ENCODE measurements around the gene NXN. TPM values are rescaled to one million over a fixed set of nuclear protein-coding genes. Genes with fewer than 3 reads are reported as not detected.

The NXN gene
- total RNA-seq, 4 donors from 2014 or later, result 18.9 to 47.2 (median 33.4) TPM

DNA sequence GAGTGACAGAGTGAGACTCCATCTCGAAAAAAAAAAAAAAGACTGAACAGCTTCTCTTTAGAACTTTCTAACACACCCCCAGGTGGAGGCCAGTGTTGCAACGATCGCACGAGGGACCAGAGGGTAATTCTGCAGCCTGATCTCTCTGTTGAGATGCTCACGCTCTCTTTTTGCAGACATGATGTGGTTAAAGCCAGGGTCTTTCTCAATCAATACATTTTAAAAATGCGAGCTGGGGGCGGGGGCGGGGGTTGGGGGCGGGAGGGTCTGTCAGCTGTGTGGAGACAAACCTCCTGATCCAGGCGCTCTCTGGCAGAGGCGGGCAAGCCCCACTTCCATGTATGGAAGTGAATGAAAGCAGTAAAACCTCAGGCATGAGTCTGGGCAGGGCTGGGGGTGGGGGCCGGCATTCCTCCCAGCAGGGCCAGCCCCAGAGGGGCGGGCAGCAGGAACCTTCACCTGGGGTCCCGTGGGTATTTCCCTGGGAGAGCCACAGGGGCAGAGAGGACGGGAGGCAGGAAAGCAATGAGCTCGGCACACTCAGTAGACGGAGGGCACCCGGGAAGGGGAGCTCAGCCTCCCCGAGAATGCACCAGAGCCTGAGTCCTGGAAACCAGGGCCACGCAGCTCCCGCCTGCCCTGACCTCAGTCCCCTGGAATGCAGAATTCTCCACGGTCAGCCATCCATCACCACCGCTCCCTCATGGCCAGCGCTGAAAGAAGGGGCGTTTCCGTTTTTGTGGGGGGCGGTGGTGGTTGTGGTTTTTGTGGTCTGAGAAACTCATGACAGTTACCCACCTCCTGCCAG lies 28.0 kb downstream of the NXN start:
- DNase-seq (ENCODE audit: low spot score in 2 of 2), result no peak
- Histone ChIP-seq H3K27me3 (no peaks in the 10 kb centered on the region), H3K4me1 (peaks cover 21% of the 10 kb centered on the region), H3K4me3 (no peak overlapping the region), H3K27ac (no peak overlapping the region), H3K36me3 (peaks cover 3% of the 10 kb centered on the region), H3K9me3 (no peaks in the 10 kb centered on the region)
- 46% methylated on average over 15 of the region's 27 CpGs for WGBS
- TF ChIP-seq POLR2AphosphoS5 (IDR thresholded peaks at IDR 0.05), result no peak
- no peak for TF ChIP-seq EP300 (IDR thresholded peaks at IDR 0.05)
- TF ChIP-seq, protein P1, sequence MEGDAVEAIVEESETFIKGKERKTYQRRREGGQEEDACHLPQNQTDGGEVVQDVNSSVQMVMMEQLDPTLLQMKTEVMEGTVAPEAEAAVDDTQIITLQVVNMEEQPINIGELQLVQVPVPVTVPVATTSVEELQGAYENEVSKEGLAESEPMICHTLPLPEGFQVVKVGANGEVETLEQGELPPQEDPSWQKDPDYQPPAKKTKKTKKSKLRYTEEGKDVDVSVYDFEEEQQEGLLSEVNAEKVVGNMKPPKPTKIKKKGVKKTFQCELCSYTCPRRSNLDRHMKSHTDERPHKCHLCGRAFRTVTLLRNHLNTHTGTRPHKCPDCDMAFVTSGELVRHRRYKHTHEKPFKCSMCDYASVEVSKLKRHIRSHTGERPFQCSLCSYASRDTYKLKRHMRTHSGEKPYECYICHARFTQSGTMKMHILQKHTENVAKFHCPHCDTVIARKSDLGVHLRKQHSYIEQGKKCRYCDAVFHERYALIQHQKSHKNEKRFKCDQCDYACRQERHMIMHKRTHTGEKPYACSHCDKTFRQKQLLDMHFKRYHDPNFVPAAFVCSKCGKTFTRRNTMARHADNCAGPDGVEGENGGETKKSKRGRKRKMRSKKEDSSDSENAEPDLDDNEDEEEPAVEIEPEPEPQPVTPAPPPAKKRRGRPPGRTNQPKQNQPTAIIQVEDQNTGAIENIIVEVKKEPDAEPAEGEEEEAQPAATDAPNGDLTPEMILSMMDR (IDR thresholded peaks at IDR 0.05), result no peak
- no peak for TF ChIP-seq POLR2A (IDR thresholded peaks at IDR 0.05)

DNA sequence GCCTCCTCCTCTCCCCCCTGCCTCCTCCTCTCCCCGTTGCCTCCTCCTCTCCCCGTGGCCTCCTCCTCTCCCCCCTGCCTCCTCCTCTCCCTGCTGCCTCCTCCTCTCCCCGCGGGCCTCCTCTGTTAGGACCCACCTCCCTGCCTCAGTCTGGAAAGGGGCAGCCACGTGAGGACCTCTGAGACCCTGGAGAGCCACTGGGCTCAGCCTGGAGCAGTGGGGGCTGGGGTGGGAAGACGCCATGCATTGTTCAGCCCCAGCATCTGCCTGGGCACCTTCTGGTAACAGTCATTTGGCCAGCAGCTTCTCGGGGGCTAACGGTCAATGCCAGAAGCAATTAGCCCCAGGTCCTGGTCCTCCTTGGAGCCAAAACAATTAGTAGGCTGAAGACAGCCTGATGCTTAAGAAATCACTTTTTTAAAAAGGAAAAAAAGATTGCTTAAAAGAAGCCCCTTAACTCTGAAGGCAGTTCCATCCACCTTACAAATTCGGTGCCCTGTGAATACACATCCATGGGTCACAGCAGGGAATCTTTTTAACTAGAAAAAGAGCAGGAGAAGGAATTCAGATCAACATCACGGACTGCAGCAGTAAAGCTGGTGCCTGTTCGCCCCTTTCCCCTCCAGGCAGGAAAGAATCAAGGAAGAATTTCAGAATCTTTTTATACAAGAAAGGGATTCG lies 29.8 kb downstream of the NXN start:
- Histone ChIP-seq H3K36me3 (peaks cover 7% of the 10 kb centered on the region), H3K27ac (no peak overlapping the region), H3K27me3 (no peaks in the 10 kb centered on the region), H3K4me1 (peaks cover 21% of the 10 kb centered on the region), H3K9me3 (no peaks in the 10 kb centered on the region), H3K4me3 (no peak overlapping the region)
- DNase-seq (ENCODE audit: low spot score in 2 of 2), result no peak
- WGBS, result 69% methylated on average over 7 of the region's 12 CpGs
- no peak for TF ChIP-seq EP300 (IDR thresholded peaks at IDR 0.05)
- TF ChIP-seq POLR2AphosphoS5 (IDR thresholded peaks at IDR 0.05), result no peak
- TF ChIP-seq, protein P1 (IDR thresholded peaks at IDR 0.05), result no peak
- TF ChIP-seq POLR2A (IDR thresholded peaks at IDR 0.05), result no peak

DNA sequence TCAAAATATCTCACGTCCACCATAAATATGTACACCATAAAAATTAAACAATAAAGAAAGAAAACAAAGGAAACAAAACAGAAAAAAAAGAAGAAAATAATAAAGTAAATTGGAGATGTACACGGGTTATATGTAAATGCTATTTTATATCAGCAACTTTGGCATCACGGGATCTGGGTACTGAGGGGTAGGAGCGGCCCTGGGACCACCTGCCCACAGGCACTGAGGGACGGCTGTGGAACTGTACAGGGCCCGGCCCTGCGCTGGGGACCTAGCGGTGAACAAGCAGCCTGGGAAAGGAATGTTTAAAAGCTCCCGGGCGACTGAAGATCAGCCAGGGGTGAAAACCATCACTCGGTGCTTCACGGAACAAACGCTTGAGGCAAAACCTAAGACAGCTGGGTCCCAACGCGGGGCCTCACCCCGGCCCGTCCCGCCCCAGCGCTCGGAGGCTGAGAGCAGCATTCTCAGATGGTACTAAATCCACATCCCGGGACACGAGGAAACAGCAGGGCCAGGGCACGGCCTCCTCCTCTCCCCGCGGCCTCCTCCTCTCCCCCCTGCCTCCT lies 31.2 kb downstream of the NXN start:
- H3K4me1 ChIP-seq, result peaks cover 21% of the 10 kb centered on the region
- H3K27me3 ChIP-seq, result no peaks in the 10 kb centered on the region
- H3K9me3 ChIP-seq, result no peaks in the 10 kb centered on the region
- DNase-seq (ENCODE audit: low spot score in 2 of 2), result no peak
- no peak for TF ChIP-seq POLR2AphosphoS5 (IDR thresholded peaks at IDR 0.05)
- TF ChIP-seq EP300 (IDR thresholded peaks at IDR 0.05), result no peak
- TF ChIP-seq, protein P1 (IDR thresholded peaks at IDR 0.05), result no peak
- no peak for TF ChIP-seq POLR2A (IDR thresholded peaks at IDR 0.05)
- H3K4me3 ChIP-seq, result no peak overlapping the region
- 37% methylated on average over 25 of the region's 25 CpGs for WGBS
- peaks cover 7% of the 10 kb centered on the region for H3K36me3 ChIP-seq
- H3K27ac ChIP-seq, result no peak overlapping the region

DNA sequence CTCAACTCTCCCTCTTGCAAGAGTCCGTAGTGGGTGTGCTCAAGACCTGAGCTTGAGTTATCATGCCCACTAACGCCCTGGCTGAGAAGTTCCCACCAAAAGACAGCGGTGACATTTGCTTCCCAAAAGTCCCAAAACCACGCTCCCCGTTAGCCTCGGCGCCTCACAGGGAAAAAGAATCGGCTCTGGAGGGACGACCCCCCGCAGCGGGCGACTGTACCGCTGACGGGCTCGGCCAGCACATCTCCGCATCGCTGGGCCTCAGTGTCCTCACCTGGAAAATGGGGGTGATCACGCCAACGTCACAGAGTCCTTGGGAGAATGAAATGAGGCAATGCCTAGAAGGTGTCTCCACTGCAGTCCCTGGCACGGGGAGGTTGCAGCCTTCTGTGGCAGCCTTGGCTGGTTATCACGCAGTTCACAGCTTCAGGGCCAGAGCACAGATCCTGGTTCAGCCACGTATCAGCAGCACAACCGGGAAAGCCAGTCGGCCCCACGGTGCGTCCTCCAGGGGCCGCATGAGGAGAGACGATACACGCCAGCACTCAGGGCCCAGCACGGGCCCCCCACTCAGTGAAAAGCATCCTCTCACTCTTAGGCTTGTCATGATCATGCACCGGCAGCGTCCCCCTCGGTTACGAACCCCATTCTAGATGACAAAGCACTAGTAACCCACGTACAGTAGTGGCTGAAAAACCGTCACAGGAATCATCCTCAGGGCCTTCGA lies 32.9 kb downstream of the NXN start:
- DNase-seq (ENCODE audit: low spot score in 2 of 2), result no peak
- TF ChIP-seq, protein P1 (IDR thresholded peaks at IDR 0.05), result no peak
- TF ChIP-seq EP300 (IDR thresholded peaks at IDR 0.05), result no peak
- peaks cover 18% of the 10 kb centered on the region for H3K4me1 ChIP-seq
- peaks cover 7% of the 10 kb centered on the region for H3K36me3 ChIP-seq
- 94% methylated on average over 34 of the region's 37 CpGs for WGBS
- no peaks in the 10 kb centered on the region for H3K27me3 ChIP-seq
- H3K4me3 ChIP-seq, result no peak overlapping the region
- H3K9me3 ChIP-seq, result no peaks in the 10 kb centered on the region
- H3K27ac ChIP-seq, result no peak overlapping the region
